Testis (tissue), 2 donors: ENCODE measurements around the gene DFFB.

ENCODE experiments used
- POLR2A ChIP-seq: fragments of 450-650 bp; IDR thresholded peaks from one replicate; pipeline ENCODE4 v1.6.1; 2017; ENCODE audit warnings: antibody characterized with exemption, mild to moderate bottlenecking, moderate library complexity
- TF ChIP-seq, protein P1 (sequence below), 3 experiments: fragments of 450-650 bp in 2 of 3; fragments of 200-600 bp in 1 of 3; sonication (generic) in 1 of 3; IDR thresholded peaks; one replicate each; pipeline ENCODE4 v1.5.1; 2016 to 2019; ENCODE audit warnings: antibody characterized with exemption in 3 of 3, mild to moderate bottlenecking in 2 of 3, moderate library complexity in 1 of 3

GRCh38 chr1:3902571-3903091 is 45.4 kb downstream of the DFFB start:
- TF ChIP-seq, protein P1, sequence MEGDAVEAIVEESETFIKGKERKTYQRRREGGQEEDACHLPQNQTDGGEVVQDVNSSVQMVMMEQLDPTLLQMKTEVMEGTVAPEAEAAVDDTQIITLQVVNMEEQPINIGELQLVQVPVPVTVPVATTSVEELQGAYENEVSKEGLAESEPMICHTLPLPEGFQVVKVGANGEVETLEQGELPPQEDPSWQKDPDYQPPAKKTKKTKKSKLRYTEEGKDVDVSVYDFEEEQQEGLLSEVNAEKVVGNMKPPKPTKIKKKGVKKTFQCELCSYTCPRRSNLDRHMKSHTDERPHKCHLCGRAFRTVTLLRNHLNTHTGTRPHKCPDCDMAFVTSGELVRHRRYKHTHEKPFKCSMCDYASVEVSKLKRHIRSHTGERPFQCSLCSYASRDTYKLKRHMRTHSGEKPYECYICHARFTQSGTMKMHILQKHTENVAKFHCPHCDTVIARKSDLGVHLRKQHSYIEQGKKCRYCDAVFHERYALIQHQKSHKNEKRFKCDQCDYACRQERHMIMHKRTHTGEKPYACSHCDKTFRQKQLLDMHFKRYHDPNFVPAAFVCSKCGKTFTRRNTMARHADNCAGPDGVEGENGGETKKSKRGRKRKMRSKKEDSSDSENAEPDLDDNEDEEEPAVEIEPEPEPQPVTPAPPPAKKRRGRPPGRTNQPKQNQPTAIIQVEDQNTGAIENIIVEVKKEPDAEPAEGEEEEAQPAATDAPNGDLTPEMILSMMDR (IDR thresholded peaks at IDR 0.05) = no peak
- TF ChIP-seq POLR2A = no peak
